KMS-11 (cell line): ENCODE data around the gene HECW1.

Experiments used
- H2AFZ ChIP-seq: fragments of 200-600 bp; sonication (generic); 2 replicates; pipeline ENCODE4 v1.6.1; 2016; ENCODE audit warnings: antibody characterized with exemption, mixed run types, low read depth
- H3K27ac ChIP-seq: fragments of 200-600 bp; sonication (generic); 2 replicates; pipeline ENCODE4 v1.6.1; 2016; ENCODE audit warnings: mild to moderate bottlenecking, mixed run types
- H3K27me3 ChIP-seq: fragments of 200-600 bp; sonication (generic); 2 replicates; pipeline ENCODE4 v1.6.1; 2017; ENCODE audit warnings: mild to moderate bottlenecking, low read depth, mixed run types, moderate library complexity; ENCODE audit not compliant: insufficient read depth
- H3K36me3 ChIP-seq: fragments of 200-600 bp; sonication (generic); 2 replicates; pipeline ENCODE4 v1.6.1; 2017; ENCODE audit warnings: mild to moderate bottlenecking, mixed run types; ENCODE audit not compliant: insufficient read depth
- H3K4me1 ChIP-seq: fragments of 200-600 bp; sonication (generic); 2 replicates; pipeline ENCODE4 v1.6.1; 2016; ENCODE audit warnings: mild to moderate bottlenecking, low read depth, mixed run types; ENCODE audit not compliant: poor library complexity, severe bottlenecking
- H3K4me2 ChIP-seq: fragments of 200-600 bp; sonication (generic); 2 replicates; pipeline ENCODE4 v1.7.0; 2016; ENCODE audit warnings: mild to moderate bottlenecking, mixed run types
- H3K4me3 ChIP-seq: fragments of 200-600 bp; sonication (generic); IDR thresholded peaks from 2 replicates; pipeline ENCODE4 v1.6.1; 2017; ENCODE audit warnings: low read depth, low read length, mixed read lengths; ENCODE audit not compliant: insufficient read depth
- H3K79me2 ChIP-seq: fragments of 200-600 bp; sonication (generic); 2 replicates; pipeline ENCODE4 v1.6.1; 2016; ENCODE audit warnings: low read depth, mixed run types; ENCODE audit not compliant: insufficient read depth
- H3K9ac ChIP-seq: fragments of 200-600 bp; sonication (generic); 2 replicates; pipeline ENCODE4 v1.6.1; 2016; ENCODE audit warnings: mild to moderate bottlenecking, mixed run types
- H4K20me1 ChIP-seq: fragments of 200-600 bp; sonication (generic); 2 replicates; pipeline ENCODE4 v1.6.1; 2016; ENCODE audit warnings: mild to moderate bottlenecking, mixed run types; ENCODE audit not compliant: insufficient read depth
- TF ChIP-seq, protein P1 (sequence below): fragments of 200-600 bp; sonication (generic); conservative IDR thresholded peaks from 2 replicates; pipeline ENCODE4 v1.6.1; 2017; ENCODE audit warnings: low read depth, mild to moderate bottlenecking, antibody characterized with exemption, low read length, moderate library complexity, mixed read lengths

The HECW1 gene

DNA sequence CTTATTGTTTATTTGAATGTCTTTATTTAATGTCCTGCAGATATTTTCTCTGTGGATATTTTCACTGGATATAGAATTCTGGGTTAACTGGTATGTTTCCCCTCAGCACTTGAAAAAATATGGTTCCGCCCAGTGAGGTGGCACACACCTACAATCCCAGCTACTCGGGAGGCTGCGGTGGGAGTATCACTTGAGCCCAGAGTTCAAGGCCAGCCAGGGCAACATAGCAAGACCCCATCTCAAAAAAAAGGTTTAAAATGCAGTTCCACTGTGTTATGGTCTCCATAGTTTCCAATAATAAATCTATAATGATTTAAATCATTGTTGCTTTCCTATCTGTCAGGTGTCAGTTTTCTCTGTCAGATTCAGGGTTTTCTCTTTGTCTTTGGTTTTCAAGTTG, 305.0 kb downstream of the HECW1 start:
- no peaks in the 10 kb centered on the region for H3K4me1 ChIP-seq
- no peak overlapping the region for H2AFZ ChIP-seq
- no peak overlapping the region for H3K4me2 ChIP-seq
- H3K36me3 ChIP-seq = no peaks in the 10 kb centered on the region
- H3K27ac ChIP-seq = no peak overlapping the region
- H3K9ac ChIP-seq = no peak overlapping the region
- no peak overlapping the region for H3K4me3 ChIP-seq
- TF ChIP-seq, protein P1, sequence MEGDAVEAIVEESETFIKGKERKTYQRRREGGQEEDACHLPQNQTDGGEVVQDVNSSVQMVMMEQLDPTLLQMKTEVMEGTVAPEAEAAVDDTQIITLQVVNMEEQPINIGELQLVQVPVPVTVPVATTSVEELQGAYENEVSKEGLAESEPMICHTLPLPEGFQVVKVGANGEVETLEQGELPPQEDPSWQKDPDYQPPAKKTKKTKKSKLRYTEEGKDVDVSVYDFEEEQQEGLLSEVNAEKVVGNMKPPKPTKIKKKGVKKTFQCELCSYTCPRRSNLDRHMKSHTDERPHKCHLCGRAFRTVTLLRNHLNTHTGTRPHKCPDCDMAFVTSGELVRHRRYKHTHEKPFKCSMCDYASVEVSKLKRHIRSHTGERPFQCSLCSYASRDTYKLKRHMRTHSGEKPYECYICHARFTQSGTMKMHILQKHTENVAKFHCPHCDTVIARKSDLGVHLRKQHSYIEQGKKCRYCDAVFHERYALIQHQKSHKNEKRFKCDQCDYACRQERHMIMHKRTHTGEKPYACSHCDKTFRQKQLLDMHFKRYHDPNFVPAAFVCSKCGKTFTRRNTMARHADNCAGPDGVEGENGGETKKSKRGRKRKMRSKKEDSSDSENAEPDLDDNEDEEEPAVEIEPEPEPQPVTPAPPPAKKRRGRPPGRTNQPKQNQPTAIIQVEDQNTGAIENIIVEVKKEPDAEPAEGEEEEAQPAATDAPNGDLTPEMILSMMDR = no peak
- H3K27me3 ChIP-seq = no peaks in the 10 kb centered on the region
- no peaks in the 10 kb centered on the region for H4K20me1 ChIP-seq
- H3K79me2 ChIP-seq = no peaks in the 10 kb centered on the region

DNA sequence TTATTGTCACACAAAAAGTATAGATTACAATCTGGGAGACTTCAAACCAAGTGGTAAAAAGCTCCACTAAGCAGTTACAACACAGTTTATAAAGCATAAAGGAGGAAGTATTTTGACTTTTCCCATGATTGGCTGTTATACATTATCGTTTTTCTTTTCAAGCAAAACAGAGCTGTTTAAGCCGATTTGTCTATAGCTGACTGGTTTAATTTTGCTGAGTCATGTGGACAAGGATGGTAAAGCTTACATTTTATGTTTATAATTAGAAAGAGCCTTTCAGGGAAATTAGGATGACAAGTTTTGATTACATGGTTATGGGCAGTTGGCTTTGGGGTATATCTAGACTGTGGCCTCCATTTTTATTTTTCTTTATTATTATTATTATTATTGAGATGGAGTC, 318.0 kb downstream of the HECW1 start:
- Histone ChIP-seq H3K36me3 (no peaks in the 10 kb centered on the region), H4K20me1 (no peaks in the 10 kb centered on the region), H3K27me3 (no peaks in the 10 kb centered on the region), H3K9ac (no peak overlapping the region), H2AFZ (no peak overlapping the region), H3K4me2 (no peak overlapping the region), H3K27ac (no peak overlapping the region), H3K4me1 (no peaks in the 10 kb centered on the region), H3K79me2 (no peaks in the 10 kb centered on the region), H3K4me3 (no peak overlapping the region)
- TF ChIP-seq, protein P1 = no peak

DNA sequence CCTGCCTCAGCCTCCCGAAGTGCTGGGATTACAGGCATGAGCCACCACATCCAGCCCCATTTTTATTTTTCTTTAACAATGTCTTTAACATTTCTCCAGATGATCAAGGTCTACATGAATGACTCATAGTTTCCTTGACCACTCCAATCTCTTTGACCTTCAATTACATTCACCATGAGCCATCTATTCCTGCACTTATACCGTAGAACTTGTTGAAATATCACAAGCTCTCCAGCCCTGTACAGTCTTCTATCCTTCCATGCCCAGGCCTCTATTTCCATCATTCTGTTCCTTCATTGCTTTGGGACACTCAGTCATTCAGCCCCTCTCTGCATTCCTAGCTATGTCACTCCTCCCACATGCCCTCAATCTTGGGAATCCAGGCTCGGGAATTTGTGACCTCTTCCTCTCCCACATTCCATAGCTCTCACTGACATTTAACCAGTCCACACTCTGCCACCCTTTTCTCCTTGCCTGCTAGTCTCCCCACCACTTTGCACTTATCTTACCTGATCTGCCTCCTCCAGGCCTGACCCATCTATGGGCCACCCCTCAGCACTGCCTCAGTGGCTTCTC, 318.7 kb downstream of the HECW1 start:
- Histone ChIP-seq H3K36me3 (no peaks in the 10 kb centered on the region), H2AFZ (no peak overlapping the region), H4K20me1 (no peaks in the 10 kb centered on the region), H3K79me2 (no peaks in the 10 kb centered on the region), H3K27ac (no peak overlapping the region), H3K4me1 (no peaks in the 10 kb centered on the region), H3K27me3 (no peaks in the 10 kb centered on the region), H3K4me2 (no peak overlapping the region), H3K9ac (no peak overlapping the region), H3K4me3 (no peak overlapping the region)
- TF ChIP-seq, protein P1 = no peak

DNA sequence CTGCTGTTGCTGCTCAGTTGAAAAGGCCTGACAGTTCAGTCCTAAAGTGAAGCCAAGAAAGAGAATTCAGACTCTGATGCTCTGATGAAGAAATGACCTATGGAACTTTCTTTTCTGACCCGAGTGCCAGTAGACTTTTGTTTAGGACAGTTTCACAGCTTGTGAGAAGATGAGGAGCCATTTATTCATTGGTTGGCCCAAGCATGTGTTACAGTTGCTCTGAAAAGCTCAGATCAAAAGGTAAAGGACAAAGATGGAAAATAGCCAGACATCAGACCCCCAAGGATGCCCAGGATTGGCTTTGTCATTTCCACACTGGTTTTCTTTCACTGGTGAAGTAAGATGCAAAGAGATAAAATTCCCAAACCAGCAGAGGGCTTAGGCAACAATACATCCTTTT, 321.2 kb downstream of the HECW1 start:
- H3K79me2 ChIP-seq = no peaks in the 10 kb centered on the region
- no peak overlapping the region for H3K27ac ChIP-seq
- TF ChIP-seq, protein P1 = no peak
- no peaks in the 10 kb centered on the region for H3K27me3 ChIP-seq
- H3K4me1 ChIP-seq = no peaks in the 10 kb centered on the region
- H4K20me1 ChIP-seq = no peaks in the 10 kb centered on the region
- no peaks in the 10 kb centered on the region for H3K36me3 ChIP-seq
- H3K4me2 ChIP-seq = no peak overlapping the region
- no peak overlapping the region for H3K4me3 ChIP-seq
- H3K9ac ChIP-seq = no peak overlapping the region
- H2AFZ ChIP-seq = no peak overlapping the region
